Dendritic cell treated with granulocyte-macrophage colony-stimulating factor and Interleukin-4, amounts not matched to agents 40 ng/mL and 50 ng/mL, for 4 days (primary cell): ENCODE measurements around the gene SLC36A1.

Experiments used
- H3K27ac Mint-ChIP-seq: one replicate; pipeline ENCODE4 v1.8.0; 2022; ENCODE audit warnings: mild to moderate bottlenecking, mixed read lengths
- H3K27me3 Mint-ChIP-seq: one replicate; pipeline ENCODE4 v1.8.0; 2022; ENCODE audit warnings: mild to moderate bottlenecking, mixed read lengths
- H3K36me3 Mint-ChIP-seq: one replicate; pipeline ENCODE4 v1.8.0; 2022; ENCODE audit warnings: low read depth, mixed read lengths
- H3K4me1 Mint-ChIP-seq: one replicate; pipeline ENCODE4 v1.8.0; 2022; ENCODE audit warnings: low read depth, mixed read lengths
- H3K4me3 Mint-ChIP-seq: one replicate; pipeline ENCODE4 v1.8.0; 2022; ENCODE audit warnings: mild to moderate bottlenecking, moderate library complexity, mixed read lengths
- H3K9me3 Mint-ChIP-seq: one replicate; pipeline ENCODE4 v1.8.0; 2022; ENCODE audit warnings: mixed read lengths
- intact Hi-C: fragments of 100-400 bp; cut with micrococcal nuclease; formaldehyde crosslinking; loops from one replicate; pipeline ENCODE4 v1.15.0; 2022

The SLC36A1 gene

DNA sequence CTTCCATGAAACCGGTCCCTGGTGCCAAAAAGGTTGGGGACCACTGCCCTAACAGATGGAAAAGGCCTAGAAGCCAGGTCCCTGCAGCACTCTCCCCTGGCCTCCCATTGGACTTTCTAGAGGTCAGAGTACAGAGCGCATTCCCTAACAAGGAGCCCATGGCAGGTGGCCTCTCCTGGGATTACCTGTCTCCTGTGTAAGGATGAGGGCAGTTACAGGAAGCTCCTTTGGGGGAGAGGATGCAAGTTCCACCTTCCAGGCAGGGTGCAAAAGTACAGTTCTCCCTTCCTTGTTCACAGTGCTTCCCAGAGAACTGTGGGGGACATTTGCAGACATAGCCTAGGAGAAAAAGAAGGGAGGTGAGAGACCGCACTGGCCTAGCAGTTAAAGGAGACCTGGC is 62.4 kb downstream of the SLC36A1 start:
- H3K27ac Mint-ChIP-seq: no peak overlapping the region

DNA sequence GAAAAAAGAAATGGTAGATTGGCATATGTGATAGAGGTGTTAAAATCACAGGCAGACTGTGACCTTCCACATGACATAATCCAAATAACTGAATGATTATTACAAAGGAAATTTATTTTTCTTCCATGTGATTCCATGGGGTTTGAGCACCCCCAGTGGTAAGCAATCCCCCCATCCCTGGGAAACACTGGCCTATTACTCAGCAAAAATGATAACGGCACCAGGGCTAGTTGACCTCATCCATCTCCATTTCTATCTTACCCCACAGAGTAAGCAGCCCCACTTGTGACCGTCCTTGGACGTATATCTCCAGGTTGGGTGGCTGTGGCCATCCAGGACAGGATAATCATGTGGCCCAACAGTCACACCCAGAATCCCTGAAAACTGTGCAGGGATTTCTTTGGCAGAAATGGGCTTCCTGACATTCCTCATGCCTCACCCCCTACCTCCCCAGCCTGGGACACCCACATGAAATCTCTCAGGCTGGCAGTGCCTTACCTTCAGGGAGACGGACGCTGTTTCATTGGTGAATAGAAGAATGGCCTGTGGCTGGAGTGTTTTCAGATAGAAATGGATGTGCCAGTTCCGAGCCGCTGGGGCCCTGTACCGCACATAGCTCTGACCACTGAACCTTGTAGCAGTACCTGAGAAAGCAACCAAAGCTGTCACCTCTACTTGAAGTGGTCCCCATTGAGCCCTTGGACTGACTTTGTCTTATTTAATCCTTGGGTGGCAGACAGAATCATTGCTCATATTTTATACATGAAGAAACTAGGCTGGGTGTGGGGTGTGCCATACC is 69.9 kb downstream of the SLC36A1 start:
- Mint-ChIP-seq H3K4me3 (no peak overlapping the region), H3K27me3 (no peaks in the 10 kb centered on the region), H3K9me3 (no peaks in the 10 kb centered on the region), H3K36me3 (no peaks in the 10 kb centered on the region), H3K27ac (no peak overlapping the region), H3K4me1 (peaks cover 7% of the 10 kb centered on the region)
- intact Hi-C loops: no loop called here

More for the DNA sequence above, 62.4 kb downstream of the SLC36A1 start:
- H3K36me3 Mint-ChIP-seq: peaks cover 11% of the 10 kb centered on the region
- H3K9me3 Mint-ChIP-seq: no peaks in the 10 kb centered on the region
- intact Hi-C loops: loop anchor here (10.0 kb wide), 1 partner anchor 195 kb away; no protein-coding TSS in a partner anchor
- no peak overlapping the region for H3K4me3 Mint-ChIP-seq
- H3K4me1 Mint-ChIP-seq: no peaks in the 10 kb centered on the region
- no peaks in the 10 kb centered on the region for H3K27me3 Mint-ChIP-seq

DNA sequence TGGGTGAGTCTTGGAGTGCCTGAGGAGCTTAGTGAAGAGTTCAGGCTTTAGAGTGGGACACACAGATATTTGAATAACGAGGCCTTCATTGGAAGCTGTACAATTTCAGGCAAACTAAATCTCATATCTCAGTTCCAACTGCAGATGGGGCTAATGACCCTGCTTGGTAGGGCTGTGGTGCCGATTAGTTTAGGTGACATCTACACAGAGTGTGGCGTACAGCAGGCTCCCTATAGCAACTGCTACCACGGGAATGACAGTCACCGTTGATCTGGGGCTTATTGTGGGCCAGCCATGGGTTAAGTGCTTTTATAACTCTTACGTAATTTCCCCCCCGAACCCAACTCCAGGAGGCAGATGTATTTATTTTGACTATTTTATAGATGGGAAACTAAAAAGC is 72.9 kb downstream of the SLC36A1 start:
- Mint-ChIP-seq H3K9me3 (no peaks in the 10 kb centered on the region), H3K4me1 (peaks cover 11% of the 10 kb centered on the region), H3K4me3 (no peak overlapping the region), H3K27me3 (no peaks in the 10 kb centered on the region), H3K27ac (no peak overlapping the region), H3K36me3 (no peaks in the 10 kb centered on the region)
- intact Hi-C loops: no loop called here

DNA sequence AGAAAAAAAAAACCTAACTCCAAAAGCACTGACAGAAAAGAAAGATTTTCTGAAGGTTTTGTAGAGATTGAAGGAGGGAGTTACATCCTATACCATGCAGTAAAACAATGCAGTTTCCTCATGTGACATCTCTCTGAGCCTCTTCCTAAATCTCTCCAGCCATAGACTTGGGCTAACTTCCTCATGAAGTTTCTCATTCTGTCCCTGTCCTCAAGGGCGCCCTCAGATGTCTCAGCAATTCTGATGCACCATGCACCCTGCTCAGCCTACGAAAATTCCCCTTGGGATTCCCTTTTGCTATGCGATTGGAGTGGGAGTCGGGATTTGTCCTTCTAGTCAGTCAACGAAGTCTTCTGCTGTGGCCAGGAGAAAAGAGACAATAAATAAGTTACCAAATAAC is 74.8 kb downstream of the SLC36A1 start:
- H3K27me3 Mint-ChIP-seq: no peaks in the 10 kb centered on the region
- intact Hi-C loops: loop anchor here (2.0 kb wide), 2 partner anchors 75 to 131 kb away; partner anchors contain the start of gene SLC36A1

DNA sequence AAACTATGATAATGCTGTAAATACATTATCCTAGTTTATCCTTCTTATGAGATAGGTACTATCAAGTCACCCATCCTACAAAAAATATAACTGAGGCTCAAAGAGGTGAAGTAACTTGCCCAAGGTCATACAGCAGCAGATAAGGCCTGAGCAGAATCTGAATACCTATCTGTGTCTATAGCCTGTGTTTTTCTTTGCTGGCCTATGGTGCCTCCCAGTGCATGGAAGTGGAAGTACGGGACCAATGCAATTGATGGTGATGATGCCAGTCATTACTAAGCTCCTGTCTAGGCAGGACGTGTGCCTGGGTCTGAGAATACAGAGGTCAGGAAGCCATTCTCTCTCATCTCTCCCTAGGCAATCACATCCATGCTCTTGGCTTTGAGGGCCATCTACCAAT is 75.9 kb downstream of the SLC36A1 start:
- H3K4me1 Mint-ChIP-seq: peaks cover 11% of the 10 kb centered on the region
- no peak overlapping the region for H3K27ac Mint-ChIP-seq
- no peaks in the 10 kb centered on the region for H3K9me3 Mint-ChIP-seq
- intact Hi-C loops: loop anchor here (2.0 kb wide), 2 partner anchors 77 to 129 kb away; partner anchors contain the start of gene SLC36A1
- H3K27me3 Mint-ChIP-seq: no peaks in the 10 kb centered on the region
- no peaks in the 10 kb centered on the region for H3K36me3 Mint-ChIP-seq
- no peak overlapping the region for H3K4me3 Mint-ChIP-seq

More for the DNA sequence above, 74.8 kb downstream of the SLC36A1 start:
- H3K9me3 Mint-ChIP-seq: no peaks in the 10 kb centered on the region
- peaks cover 11% of the 10 kb centered on the region for H3K4me1 Mint-ChIP-seq
- H3K36me3 Mint-ChIP-seq: no peaks in the 10 kb centered on the region
- H3K4me3 Mint-ChIP-seq: no peak overlapping the region
- peak overlapping the region; percentile 16 for H3K27ac Mint-ChIP-seq

DNA sequence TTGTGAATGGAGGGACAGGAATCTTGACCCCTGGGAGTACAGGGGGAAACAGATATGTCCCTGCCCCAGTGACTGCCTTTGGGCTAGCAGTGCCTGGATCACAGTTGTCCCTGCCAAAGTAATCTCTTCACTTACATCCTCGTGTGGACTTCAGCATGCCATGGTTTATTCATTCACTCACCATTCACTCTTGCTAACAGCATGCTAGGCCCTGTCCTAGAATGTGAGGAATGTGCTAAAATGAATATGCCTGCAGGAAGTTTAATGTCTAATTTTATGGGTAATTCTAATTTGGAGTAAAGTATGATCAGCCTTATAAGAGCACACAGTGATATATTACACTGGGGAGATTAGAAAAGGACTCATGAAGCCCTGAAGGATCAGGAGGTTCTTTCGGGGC is 80.8 kb downstream of the SLC36A1 start:
- Mint-ChIP-seq H3K4me1 (no peaks in the 10 kb centered on the region), H3K27me3 (no peaks in the 10 kb centered on the region), H3K27ac (no peak overlapping the region), H3K9me3 (no peaks in the 10 kb centered on the region), H3K36me3 (no peaks in the 10 kb centered on the region), H3K4me3 (no peak overlapping the region)
- intact Hi-C loops: no loop called here

DNA sequence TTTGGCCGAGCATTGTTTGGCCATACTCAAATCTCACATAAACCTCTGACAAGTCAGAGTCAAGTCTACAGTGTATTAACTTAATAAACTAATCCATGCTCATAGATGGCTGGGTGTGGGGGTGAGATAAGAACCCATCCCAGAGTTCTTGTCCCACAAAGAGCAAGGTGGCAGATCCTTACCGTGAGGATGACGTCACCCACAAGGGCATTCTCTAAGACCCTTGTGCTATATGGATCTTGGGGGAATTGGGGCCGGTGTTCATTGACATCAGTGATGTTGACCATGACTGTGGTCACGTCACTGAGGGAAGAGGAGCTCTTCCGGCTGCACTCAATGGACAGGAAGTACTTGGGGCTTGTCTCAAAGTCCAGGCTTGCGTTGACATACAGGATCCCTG is 81.6 kb downstream of the SLC36A1 start:
- H3K9me3 Mint-ChIP-seq: no peaks in the 10 kb centered on the region
- no peaks in the 10 kb centered on the region for H3K4me1 Mint-ChIP-seq
- peaks cover 2% of the 10 kb centered on the region for H3K27me3 Mint-ChIP-seq
- H3K4me3 Mint-ChIP-seq: no peak overlapping the region
- H3K27ac Mint-ChIP-seq: no peak overlapping the region
- H3K36me3 Mint-ChIP-seq: no peaks in the 10 kb centered on the region
- intact Hi-C loops: no loop called here

DNA sequence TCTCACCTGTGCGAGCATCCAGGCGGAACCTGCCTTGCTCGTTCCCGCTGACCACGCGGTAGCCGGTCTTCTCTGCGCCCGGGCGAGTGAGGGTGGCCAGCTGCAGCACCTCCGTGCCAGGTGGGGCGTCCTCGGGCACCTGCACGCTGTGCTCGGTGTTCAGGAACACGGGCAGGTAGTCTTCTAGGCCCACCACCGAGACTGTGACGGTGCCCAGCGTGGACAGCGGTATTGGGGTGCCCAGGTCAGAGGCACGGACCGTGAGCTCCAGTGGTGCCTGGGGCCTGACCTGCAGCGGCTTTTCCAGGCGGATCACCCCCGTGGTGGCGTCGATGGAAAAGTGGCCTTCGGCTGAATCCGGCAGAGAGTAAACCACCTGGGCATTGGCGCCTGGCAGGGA is 84.2 kb downstream of the SLC36A1 start:
- Mint-ChIP-seq H3K36me3 (no peaks in the 10 kb centered on the region), H3K4me3 (no peak overlapping the region), H3K27me3 (peaks cover 2% of the 10 kb centered on the region), H3K9me3 (no peaks in the 10 kb centered on the region), H3K27ac (no peak overlapping the region), H3K4me1 (no peaks in the 10 kb centered on the region)
- intact Hi-C loops: no loop called here

DNA sequence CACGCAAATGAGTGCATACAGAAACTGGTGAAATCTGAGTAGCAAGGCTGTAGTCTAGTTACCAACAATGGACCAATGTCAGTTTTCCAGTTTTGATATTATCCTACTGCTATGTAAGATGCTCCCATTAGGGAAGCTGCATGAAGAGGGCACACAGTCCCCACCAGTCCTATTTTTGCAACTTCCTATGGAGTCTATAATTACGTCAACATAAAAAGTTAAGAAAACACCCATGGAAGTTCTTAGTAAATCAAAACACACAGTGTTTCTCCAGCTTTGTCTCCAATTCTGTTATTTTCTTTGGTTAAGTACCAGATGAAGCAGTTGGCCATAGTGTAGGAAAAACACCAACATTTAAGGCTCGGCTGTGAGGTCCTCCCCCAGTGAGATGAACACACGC is 85.0 kb downstream of the SLC36A1 start:
- H3K36me3 Mint-ChIP-seq: no peaks in the 10 kb centered on the region
- no peak overlapping the region for H3K27ac Mint-ChIP-seq
- no peaks in the 10 kb centered on the region for H3K4me1 Mint-ChIP-seq
- no peaks in the 10 kb centered on the region for H3K9me3 Mint-ChIP-seq
- H3K27me3 Mint-ChIP-seq: peaks cover 2% of the 10 kb centered on the region
- H3K4me3 Mint-ChIP-seq: no peak overlapping the region
- intact Hi-C loops: no loop called here

DNA sequence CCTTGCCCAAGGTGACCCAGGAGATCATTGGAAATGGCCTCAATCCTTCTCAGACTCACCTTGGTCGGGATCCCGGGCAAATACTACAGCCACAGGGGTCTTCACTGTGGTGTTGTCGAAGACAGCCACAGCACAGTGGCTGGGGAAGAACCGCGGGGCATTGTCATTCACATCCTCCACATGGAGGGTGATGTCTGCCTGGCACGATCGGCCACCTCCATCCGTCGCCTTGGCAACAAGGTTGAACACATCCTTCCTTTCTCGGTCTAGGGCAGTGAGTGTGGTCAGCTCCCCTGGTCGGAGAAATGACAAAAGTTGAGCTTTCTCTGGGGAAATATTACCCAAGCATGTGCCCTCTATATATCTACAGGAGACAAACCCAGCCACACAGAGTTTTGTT is 86.9 kb downstream of the SLC36A1 start:
- Mint-ChIP-seq H3K9me3 (no peaks in the 10 kb centered on the region), H3K27me3 (peaks cover 2% of the 10 kb centered on the region), H3K27ac (no peak overlapping the region), H3K36me3 (no peaks in the 10 kb centered on the region), H3K4me1 (peaks cover 6% of the 10 kb centered on the region), H3K4me3 (no peak overlapping the region)
- intact Hi-C loops: no loop called here

DNA sequence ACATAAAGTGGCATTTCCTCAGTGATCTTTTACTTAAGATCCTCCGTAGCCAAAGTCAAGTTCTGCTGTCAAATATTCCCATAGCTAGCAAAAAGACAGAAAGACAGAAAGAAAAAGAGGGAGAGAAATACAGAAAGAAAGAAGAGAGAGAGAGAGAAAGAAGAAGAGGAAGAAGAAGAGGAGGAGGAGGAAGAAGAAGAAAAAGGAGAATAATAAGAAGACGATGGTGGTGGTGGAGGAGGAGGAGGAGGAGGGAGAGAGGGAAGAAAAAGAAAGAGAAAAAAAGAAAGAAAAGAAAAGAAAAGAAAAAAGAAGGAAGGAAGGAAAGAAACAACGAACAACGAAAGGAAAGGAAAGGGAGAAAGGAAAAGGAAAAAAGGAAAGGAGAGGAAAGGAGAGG is 89.6 kb downstream of the SLC36A1 start:
- Mint-ChIP-seq H3K36me3 (no peaks in the 10 kb centered on the region), H3K27me3 (peaks cover 7% of the 10 kb centered on the region), H3K4me1 (peaks cover 6% of the 10 kb centered on the region), H3K9me3 (no peaks in the 10 kb centered on the region), H3K4me3 (no peak overlapping the region), H3K27ac (no peak overlapping the region)
- intact Hi-C loops: no loop called here

DNA sequence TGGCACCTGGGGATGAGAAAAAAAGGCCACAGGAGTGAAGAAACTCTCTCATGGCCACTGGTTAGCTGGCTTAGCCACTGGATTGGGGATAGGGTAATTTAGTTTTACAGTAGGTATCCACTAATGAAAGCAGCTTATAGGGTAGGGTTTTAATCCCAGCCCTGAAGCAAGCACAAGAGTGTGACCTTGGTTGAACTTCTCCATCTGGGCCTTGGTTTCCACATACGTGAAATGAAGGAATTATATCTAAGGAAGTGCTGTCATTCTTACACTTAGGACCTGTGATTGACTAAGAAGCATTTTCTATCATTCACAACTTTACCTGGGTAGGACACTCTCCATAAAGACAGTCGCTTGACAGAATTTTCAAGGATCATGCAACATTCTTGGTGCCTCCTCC is 94.2 kb downstream of the SLC36A1 start:
- Mint-ChIP-seq H3K36me3 (no peaks in the 10 kb centered on the region), H3K27me3 (peaks cover 5% of the 10 kb centered on the region), H3K4me3 (no peak overlapping the region), H3K27ac (no peak overlapping the region), H3K4me1 (peaks cover 6% of the 10 kb centered on the region), H3K9me3 (no peaks in the 10 kb centered on the region)
- intact Hi-C loops: no loop called here
